Measurements from ENCODE around the gene ZNF846. TPM values are rescaled to one million over a fixed set of nuclear protein-coding genes. Genes with fewer than 3 reads are reported as not detected.
"Not testable (repeated sequence)": the region's sequence is repeated elsewhere in the genome, so short reads cannot be mapped to it uniquely, and the experiment has no call there.

ZNF846 gene
- total and polyA plus RNA-seq, 9 of the 15 experiments (the other 6 are each of a cell fraction or from before 2014, with no cell fraction given) = 4.1 to 8.7 (median 7.8) TPM

DNA sequence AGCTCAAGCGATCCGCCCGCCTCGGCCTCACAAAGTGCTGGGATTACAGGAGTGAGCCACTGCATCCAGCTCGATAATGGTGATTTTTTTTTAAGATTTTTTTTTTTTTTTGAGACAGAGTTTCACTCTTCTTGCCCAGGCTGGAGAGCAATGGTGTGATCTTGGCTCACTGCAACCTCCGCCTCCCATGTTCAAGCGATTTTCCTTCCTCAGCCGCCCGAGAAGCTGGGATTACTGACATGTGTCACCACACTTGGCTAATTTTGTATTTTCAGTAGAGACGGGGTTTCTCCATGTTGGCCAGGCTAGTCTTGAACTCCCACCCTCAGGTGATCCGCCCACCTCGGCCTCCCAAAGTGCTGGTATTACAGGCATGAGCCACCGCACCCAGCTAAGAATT, 20.1 kb upstream of the ZNF846 start (continued):
- TF ChIP-seq ZBTB40 (IDR thresholded peaks at IDR 0.05) = peak; percentile 43
- not testable (repeated sequence) for TF ChIP-seq ZBTB40 (CRISPR knock-in tag; IDR thresholded peaks at IDR 0.05)
- peak; percentile 77 for TF ChIP-seq NFRKB (IDR thresholded peaks at IDR 0.05; ENCODE audit: low read depth)

Measured in K562 (cell line).